HG03521 (cell line): Measurements from ENCODE around the gene MPG.
"Not testable (repeated sequence)": the region's sequence is repeated elsewhere in the genome, so short reads cannot be mapped to it uniquely, and the experiment has no call there.

Source experiments
- ATAC-seq: cut with Tn5 transposase; IDR thresholded peaks from one replicate; pipeline ENCODE4 v1.9.1; 2021; ENCODE audit warnings: mild to moderate bottlenecking, moderate library complexity; ENCODE audit not compliant: unreplicated experiment

The MPG gene

DNA sequence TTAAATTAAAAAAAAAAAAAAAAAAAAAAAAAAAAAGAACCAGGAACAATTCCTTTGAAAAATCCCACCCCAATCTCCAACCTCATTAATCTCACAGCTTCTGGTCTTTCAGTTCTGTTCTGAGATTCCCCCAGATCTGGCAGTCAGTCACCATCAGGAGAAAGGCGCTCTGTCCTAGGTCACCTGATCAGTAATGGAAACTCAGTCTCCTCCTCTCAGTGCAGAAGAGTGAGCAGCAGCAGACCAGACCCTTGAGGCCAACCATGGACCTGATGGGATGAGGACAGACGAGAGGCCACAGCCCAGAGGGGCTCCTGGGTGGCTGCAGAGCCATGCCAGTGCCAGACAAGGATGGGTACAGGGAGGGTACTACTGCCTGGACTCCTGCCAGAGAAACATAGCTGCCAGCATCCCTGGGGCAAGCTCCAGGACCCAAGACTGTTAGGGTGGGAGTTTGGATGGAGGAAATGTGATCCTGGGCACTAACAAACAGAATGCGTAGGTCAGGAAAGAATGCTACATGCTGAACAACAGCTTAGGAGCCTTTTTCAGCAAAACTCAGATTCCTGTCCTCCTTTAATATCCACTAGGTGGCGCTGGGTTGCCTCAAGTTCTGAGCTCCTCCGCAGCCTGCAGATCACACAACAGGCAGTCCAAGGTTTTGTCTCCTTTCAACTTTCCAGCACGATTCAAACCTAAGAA lies 28.7 kb downstream of the MPG start:
- no peak for ATAC-seq

DNA sequence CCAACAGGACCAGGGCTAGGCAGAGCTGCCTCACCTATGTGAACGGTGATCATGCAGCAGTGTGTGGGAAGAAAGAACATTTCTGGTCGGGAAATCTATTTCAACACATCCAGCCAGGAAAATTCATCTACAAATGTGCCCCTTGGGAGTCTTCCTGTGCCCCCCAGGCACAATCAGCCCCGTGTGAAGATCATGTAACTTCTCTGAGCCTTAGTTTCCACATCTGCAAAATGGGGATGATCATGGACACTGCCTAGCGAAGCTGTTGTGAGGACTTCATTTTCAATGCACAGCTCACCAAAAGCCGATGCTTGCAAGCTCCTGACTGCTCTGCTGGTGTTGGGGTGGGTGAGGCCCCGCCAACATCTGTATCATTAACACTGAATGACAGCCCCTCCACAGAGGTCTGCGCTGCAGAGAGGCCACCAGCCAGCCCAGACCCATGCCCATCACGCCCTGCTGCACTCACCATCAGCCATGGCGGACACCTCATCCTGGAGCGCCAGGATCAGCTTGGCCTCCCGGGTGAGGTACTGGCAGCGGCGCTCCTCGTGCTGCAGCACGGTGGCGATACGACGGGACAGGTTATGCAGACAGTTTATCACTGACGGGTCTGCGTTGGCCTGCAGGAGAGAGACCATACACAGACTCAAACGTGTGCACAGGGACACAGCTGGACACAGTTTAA lies 34.3 kb downstream of the MPG start:
- no peak for ATAC-seq

DNA sequence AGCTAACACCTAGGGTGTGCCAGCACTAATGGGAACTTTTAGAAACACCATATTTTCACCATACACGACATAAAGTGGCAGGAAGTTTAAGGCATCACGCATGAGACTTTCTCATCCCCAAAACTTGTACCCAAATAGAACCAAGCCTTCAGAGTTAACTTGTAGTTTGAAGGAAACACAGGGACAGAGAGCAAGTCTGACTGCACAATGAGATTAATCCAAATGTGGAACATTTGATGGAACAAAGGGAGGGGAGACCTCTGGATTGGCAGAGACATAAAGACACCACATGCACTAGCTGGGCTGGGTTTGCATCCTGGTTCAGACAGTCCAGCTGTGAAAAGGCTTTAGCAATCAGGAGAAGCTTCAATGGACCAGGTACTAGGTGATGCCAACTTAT lies 36.3 kb downstream of the MPG start:
- no peak for ATAC-seq

DNA sequence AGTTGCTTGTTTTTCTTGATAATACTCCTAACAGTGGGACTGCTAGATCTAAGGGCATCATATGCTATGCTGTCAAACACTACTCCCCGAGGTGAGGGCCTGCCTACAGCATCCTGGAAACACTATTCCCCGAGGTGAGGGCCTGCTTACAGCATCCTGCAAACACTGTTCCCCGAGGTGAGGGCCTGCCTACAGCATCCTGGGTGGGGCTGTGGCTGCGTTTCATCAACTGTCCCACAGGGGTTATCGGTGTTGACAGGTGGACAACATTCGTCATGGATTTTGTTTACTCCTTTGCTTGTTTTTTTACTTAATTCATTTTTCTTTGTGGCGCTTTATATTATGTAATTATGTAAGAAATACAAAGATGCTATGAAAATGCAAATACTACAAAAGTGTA lies 38.0 kb downstream of the MPG start:
- ATAC-seq: no peak

DNA sequence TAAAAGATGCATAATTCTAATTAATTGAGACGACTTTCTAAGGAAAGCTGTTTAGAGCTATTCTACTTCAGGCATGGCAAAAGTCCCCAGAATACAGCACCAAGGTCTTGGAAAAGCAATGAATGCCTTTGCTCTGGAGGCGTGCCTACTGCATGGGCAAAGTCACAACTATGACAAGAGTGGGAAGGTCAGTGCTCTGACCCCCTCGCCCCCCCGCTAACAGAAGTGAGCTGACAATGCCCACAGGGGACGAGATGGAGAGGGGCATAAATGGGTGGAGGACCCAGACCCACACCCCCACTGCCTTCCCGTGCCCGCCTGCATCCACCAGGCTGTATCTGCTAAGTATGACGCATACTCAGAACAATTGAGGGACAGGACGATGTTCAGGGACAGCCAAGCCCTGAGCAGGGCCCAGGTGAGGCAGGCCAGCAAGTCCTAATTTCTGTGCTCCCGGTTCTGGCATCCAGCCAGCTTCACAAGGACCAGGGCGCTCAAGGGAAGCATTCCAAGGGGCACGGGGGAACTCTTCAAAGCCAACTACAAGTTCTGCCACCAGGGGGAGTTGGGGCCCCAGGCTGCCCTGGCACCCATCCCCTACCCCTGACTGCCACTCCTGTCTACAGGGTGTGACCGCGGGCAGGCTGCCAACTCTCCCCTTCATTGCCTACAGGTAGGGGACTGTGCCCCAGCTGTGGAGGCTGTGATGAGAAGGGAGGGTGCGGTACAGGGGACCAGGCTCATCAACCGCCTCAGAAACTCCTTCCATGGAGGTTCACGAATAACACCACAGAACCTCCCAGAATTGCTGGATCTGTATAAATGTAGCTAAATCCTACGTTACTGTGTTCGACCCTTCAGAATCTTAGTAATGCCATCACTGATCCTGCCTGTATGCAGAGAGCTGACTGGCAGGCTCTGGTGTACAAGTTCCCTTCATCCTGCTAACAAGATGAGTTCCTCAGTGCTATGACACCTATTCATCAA lies 39.6 kb downstream of the MPG start:
- ATAC-seq: no peak

DNA sequence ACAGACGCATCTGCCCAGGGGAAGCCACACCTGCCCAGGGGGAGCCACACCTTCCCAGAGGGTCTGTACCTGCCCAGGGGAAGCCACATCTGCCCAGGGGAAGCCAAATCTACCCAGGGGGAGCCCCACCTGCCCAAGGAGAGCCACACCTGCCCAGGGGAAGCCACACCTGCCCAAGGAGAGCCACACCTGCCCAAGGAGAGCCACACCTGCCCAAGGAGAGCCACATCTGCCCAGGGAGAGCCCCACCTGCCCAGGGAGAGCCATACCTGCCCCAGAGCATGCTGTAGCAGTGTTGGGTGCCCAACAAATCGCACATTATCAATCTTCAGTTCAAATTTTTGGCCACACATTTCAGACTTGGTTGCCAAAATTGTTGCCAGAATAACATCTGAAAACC lies 40.8 kb downstream of the MPG start:
- no peak for ATAC-seq

GRCh38 chr16:119295-119694 lies 41.3 kb downstream of the MPG start:
- no peak for ATAC-seq

- no peak for ATAC-seq
Observed at GRCh38 chr16:119835-120491, 41.9 kb downstream of the MPG start.

- no peak for ATAC-seq
Observed at GRCh38 chr16:120756-121155, 42.7 kb downstream of the MPG start.

- ATAC-seq: no peak
Observed at GRCh38 chr16:122361-122760, 44.3 kb downstream of the MPG start.

DNA sequence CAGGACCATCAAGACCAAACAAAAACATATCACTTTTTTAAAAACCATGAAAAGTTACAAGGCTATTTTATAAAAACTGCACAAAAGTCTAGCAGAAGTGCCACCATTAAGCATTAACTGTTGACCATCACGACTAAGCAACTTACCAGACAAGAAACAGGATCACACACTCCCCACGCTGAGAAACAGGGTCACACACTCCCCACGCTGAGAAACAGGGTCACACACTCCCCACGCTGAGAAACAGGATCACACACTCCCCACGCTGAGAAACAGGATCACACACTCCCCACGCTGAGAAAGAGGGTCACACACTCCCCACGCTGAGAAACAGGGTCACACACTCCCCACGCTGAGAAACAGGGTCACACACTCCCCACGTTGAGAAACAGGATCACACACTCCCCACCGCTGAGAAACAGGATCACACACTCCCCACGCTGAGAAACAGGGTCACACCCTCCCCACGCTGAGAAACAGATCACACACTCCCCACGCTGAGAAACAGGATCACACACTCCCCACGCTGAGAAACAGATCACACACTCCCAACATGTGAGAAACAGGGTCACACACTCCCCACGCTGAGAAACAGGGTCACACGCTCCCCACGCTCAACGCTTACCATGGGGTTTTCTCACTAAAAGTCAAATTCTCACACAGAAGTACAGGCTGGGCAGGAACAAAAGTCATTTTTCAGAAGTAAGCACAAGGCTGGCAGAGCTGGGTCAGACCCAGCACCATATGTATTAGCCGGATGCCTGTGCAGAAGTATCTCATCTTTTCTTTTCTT lies 45.7 kb downstream of the MPG start:
- not testable (repeated sequence) for ATAC-seq

DNA sequence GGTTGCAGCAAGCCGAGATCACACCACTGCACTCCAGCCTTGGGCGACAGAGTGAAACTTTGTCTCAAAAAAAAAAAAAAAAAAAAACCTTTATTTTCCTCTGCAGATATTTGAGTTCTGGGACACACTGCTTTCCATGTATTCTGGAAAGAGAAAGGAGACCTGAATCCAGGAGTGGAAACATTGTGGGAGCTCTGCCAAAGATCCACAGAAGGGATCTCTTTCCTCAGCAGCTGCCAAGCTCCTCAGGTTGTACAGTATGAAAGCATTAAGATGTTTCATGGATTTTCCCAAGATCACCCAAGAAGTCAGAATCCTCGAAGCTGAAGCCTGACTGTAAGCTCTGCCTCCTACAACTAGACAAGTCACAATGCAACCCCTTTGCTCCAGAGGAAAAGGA lies 47.0 kb downstream of the MPG start:
- ATAC-seq: no peak

- ATAC-seq: no peak
Observed at GRCh38 chr16:129075-129474, 51.0 kb downstream of the MPG start.

DNA sequence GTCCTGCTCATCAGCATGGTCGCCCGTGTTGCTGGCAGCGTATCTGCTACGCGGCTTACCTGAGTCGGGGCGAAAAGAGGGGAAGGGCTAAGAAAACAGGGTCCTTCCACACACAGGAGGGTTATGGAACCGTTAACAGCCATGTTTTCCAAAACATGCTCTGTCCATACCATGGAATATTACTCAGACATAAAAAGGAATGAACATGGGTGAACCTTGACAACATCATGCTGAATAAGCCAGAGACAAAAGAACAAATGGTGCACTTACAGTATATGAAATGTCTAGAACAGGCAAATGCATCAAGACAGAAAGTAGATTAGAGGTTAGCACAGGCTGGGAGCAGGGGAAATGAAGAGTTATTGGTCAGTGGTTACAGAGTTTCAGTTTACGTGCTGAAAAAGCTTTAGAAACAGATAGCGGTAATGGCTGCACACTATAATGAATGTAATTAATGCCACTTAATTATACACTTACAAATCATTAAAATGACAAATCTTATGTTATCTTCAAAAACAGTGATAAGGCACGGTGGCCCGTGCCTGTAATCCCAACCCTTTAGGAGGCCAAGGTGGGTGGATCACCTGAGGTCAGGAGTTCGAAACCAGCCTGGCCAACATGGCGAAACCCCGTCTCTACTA lies 52.6 kb downstream of the MPG start:
- ATAC-seq: no peak

DNA sequence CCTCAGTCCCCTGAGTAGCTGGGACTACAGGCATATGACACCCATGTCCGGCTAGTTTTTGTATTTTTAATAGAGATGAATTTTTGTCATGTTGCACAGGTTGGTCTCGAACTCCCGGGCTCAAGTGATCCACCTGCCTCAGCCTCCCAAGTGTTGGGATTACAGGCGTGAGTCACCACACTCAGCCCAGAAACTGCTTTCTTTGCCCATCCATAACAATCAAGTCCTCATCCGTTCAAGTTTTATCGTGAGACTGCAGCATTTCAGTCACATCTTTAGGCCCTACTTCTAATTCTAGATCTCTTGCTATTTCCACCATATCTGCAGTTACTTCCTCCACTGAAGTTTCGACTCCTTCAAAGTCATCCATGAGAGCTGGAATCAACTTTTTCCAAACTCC lies 54.1 kb downstream of the MPG start:
- ATAC-seq: no peak

- ATAC-seq: no peak
Observed at GRCh38 chr16:133716-134115, 55.7 kb downstream of the MPG start.
